Measurements from ENCODE around the gene RGPD6.
"Not testable (repeated sequence)": the region's sequence is repeated elsewhere in the genome, so short reads cannot be mapped to it uniquely, and the experiment has no call there.

Gene RGPD6

GRCh38 chr2:110480084-110480483, 96.9 kb downstream of the RGPD6 start:
- not testable (repeated sequence) for DNase-seq

GRCh38 chr2:110477370-110477769, 99.7 kb downstream of the RGPD6 start:
- DNase-seq, result not testable (repeated sequence)

GRCh38 chr2:110476952-110477351, 100.1 kb downstream of the RGPD6 start:
- not testable (repeated sequence) for DNase-seq

GRCh38 chr2:110475627-110476359, 101.2 kb downstream of the RGPD6 start:
- not testable (repeated sequence) for DNase-seq

- not testable (repeated sequence) for DNase-seq
Observed at GRCh38 chr2:110474898-110475297, 102.1 kb downstream of the RGPD6 start.

- DNase-seq, result not testable (repeated sequence)
Observed at GRCh38 chr2:110473059-110473358, 104.0 kb downstream of the RGPD6 start.

GRCh38 chr2:110472171-110473058, 104.6 kb downstream of the RGPD6 start, which contains the start of gene LIMS4:
LIMS4 (minus strand) TSS chr2:110472816; CDS start chr2:110472778, 38 bp downstream.
- DNase-seq, result not testable (repeated sequence)

- DNase-seq, result not testable (repeated sequence)
Observed at GRCh38 chr2:110468921-110469320, 108.1 kb downstream of the RGPD6 start.

- not testable (repeated sequence) for DNase-seq
Observed at GRCh38 chr2:110465312-110465711, 111.7 kb downstream of the RGPD6 start.

Data from T-helper 2 cell (primary cell).